ENCODE measurements around the gene SLC25A21.

SLC25A21 gene

DNA sequence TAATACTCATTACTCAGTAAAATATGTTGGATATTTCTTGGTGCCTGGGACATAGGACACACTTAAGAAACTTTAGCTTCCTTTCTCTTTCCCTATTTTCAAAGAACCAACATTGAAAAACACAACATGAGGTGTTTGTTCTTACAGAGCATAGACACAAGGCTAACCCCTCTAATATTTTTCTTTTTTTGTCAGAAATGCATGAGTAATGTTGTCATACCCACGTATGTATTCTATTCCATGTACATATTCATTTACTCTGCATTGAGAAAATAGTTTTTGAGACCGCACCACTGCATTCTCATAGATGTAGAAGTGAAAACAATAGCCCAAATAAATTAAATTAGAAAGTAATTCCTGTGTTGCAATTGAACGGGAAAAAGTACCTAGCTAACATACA, 497.7 kb downstream of the SLC25A21 start:
- no peaks in the 10 kb centered on the region for H3K27me3 ChIP-seq (replicated peaks; ENCODE audit: insufficient read depth, low read length)
- H3K79me2 ChIP-seq (ENCODE audit: low read length): no peaks in the 10 kb centered on the region
- no peaks in the 10 kb centered on the region for H3K9me3 ChIP-seq (replicated peaks; ENCODE audit: insufficient read depth, low read length)
- no peak overlapping the region for H3K4me2 ChIP-seq (ENCODE audit: low read depth, low read length)
- no peak overlapping the region for H3K9ac ChIP-seq (ENCODE audit: low read length)
- no peak overlapping the region for H2AFZ ChIP-seq (ENCODE audit: low read length)
- no peaks in the 10 kb centered on the region for H4K20me1 ChIP-seq (ENCODE audit: insufficient read depth, low read length)
- H3K27ac ChIP-seq (ENCODE audit: low read length): no peak overlapping the region
- TF ChIP-seq EZH2 (optimal IDR thresholded peaks at IDR 0.05; ENCODE audit: low read depth, low read length): no peak
- TF ChIP-seq, protein P1, sequence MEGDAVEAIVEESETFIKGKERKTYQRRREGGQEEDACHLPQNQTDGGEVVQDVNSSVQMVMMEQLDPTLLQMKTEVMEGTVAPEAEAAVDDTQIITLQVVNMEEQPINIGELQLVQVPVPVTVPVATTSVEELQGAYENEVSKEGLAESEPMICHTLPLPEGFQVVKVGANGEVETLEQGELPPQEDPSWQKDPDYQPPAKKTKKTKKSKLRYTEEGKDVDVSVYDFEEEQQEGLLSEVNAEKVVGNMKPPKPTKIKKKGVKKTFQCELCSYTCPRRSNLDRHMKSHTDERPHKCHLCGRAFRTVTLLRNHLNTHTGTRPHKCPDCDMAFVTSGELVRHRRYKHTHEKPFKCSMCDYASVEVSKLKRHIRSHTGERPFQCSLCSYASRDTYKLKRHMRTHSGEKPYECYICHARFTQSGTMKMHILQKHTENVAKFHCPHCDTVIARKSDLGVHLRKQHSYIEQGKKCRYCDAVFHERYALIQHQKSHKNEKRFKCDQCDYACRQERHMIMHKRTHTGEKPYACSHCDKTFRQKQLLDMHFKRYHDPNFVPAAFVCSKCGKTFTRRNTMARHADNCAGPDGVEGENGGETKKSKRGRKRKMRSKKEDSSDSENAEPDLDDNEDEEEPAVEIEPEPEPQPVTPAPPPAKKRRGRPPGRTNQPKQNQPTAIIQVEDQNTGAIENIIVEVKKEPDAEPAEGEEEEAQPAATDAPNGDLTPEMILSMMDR (IDR thresholded peaks at IDR 0.05; ENCODE audit: low read length): no peak
- TF ChIP-seq EZH2phosphoT487 (IDR thresholded peaks at IDR 0.05; ENCODE audit: low read length): no peak
- H3K36me3 ChIP-seq (replicated peaks; ENCODE audit: insufficient read depth, low read length): no peaks in the 10 kb centered on the region
- no peak for DNase-seq
- H3F3A ChIP-seq (ENCODE audit: insufficient read depth, low read length): no peaks in the 10 kb centered on the region
- H3K9me2 ChIP-seq (replicated peaks; ENCODE audit: insufficient read depth, low read length): no peaks in the 10 kb centered on the region
- no peaks in the 10 kb centered on the region for H3K4me1 ChIP-seq (ENCODE audit: low read length)
- H3K4me3 ChIP-seq (ENCODE audit: low read length): no peak overlapping the region

DNA sequence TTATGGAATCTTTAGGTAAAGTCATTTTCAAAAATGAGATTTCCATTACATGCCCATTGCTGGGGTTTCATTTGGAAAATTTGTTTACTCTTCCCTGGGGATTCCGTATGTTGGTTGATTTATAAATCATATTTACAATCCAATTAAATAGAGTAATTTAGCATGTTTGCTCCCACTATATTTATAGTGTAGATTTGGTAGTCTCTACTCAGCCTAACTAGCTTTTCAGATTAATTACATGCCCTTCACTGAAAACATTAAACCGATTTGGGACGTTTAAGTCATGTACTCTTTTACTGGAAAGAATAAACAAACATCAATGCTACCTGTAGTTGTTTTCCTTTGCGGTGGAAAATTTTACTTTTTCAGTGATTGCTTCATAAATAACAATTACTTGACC, 500.3 kb downstream of the SLC25A21 start:
- no peaks in the 10 kb centered on the region for H3K4me1 ChIP-seq (ENCODE audit: low read length)
- H2AFZ ChIP-seq (ENCODE audit: low read length): no peak overlapping the region
- H3F3A ChIP-seq (ENCODE audit: insufficient read depth, low read length): no peaks in the 10 kb centered on the region
- no peak overlapping the region for H3K4me3 ChIP-seq (ENCODE audit: low read length)
- H3K79me2 ChIP-seq (ENCODE audit: low read length): no peaks in the 10 kb centered on the region
- H3K4me2 ChIP-seq (ENCODE audit: low read depth, low read length): no peak overlapping the region
- no peaks in the 10 kb centered on the region for H4K20me1 ChIP-seq (ENCODE audit: insufficient read depth, low read length)
- no peaks in the 10 kb centered on the region for H3K9me3 ChIP-seq (replicated peaks; ENCODE audit: insufficient read depth, low read length)
- TF ChIP-seq, protein P1 (IDR thresholded peaks at IDR 0.05; ENCODE audit: low read length): no peak
- no peak for DNase-seq
- H3K27ac ChIP-seq (ENCODE audit: low read length): no peak overlapping the region
- no peak overlapping the region for H3K9ac ChIP-seq (ENCODE audit: low read length)
- no peaks in the 10 kb centered on the region for H3K27me3 ChIP-seq (replicated peaks; ENCODE audit: insufficient read depth, low read length)
- H3K9me2 ChIP-seq (replicated peaks; ENCODE audit: insufficient read depth, low read length): no peaks in the 10 kb centered on the region
- no peaks in the 10 kb centered on the region for H3K36me3 ChIP-seq (replicated peaks; ENCODE audit: insufficient read depth, low read length)

DNA sequence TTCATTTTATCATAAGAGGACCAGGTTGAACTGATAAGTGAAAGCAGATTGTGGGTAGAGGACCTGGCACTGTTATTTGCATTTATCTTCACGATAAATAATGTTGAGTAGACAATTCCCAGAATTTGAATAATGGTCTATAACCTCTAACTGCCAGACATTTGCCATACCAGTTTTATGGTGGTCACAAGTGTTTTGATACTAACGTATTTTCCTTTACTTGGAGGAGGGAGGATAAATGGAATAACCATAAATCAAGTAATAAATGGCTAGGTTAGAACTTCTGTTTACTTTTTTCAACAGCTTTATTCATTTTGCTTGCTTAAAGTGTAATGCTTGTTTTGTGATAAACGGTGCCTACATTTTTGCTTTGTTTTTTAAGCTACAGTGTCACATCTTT, 501.3 kb downstream of the SLC25A21 start:
- Histone ChIP-seq H4K20me1 (ENCODE audit: insufficient read depth, low read length) (no peaks in the 10 kb centered on the region), H3F3A (ENCODE audit: insufficient read depth, low read length) (no peaks in the 10 kb centered on the region), H3K79me2 (ENCODE audit: low read length) (no peaks in the 10 kb centered on the region), H3K9me3 (replicated peaks; ENCODE audit: insufficient read depth, low read length) (no peaks in the 10 kb centered on the region), H3K4me2 (ENCODE audit: low read depth, low read length) (no peak overlapping the region), H3K36me3 (replicated peaks; ENCODE audit: insufficient read depth, low read length) (no peaks in the 10 kb centered on the region), H3K27me3 (replicated peaks; ENCODE audit: insufficient read depth, low read length) (no peaks in the 10 kb centered on the region), H3K4me3 (ENCODE audit: low read length) (no peak overlapping the region), H2AFZ (ENCODE audit: low read length) (no peak overlapping the region), H3K9ac (ENCODE audit: low read length) (no peak overlapping the region), H3K27ac (ENCODE audit: low read length) (no peak overlapping the region), H3K4me1 (ENCODE audit: low read length) (no peaks in the 10 kb centered on the region), H3K9me2 (replicated peaks; ENCODE audit: insufficient read depth, low read length) (no peaks in the 10 kb centered on the region)
- no peak for DNase-seq
- TF ChIP-seq EZH2phosphoT487 (IDR thresholded peaks at IDR 0.05; ENCODE audit: low read length) (no peak), EZH2 (optimal IDR thresholded peaks at IDR 0.05; ENCODE audit: low read depth, low read length) (no peak)
- TF ChIP-seq, protein P1 (IDR thresholded peaks at IDR 0.05; ENCODE audit: low read length): no peak

Measured in MM.1S (cell line).